OCI-LY3 (cell line): ENCODE results near the gene LMO2.

Source experiments
- H2AFZ ChIP-seq: fragments of 200-600, 300-600 bp; shearing (Covaris generic); 2 replicates; pipeline ENCODE4 v1.6.0; 2014; ENCODE audit warnings: antibody characterized with exemption, low read depth, low read length
- H3K27ac ChIP-seq: fragments of 200-600, 300-600 bp; sonication (generic); 2 replicates; pipeline ENCODE4 v1.5.1; 2014; ENCODE audit warnings: mild to moderate bottlenecking, low read length, moderate library complexity, mixed read lengths
- H3K27me3 ChIP-seq: fragments of 200-600, 300-600 bp; sonication (generic); 2 replicates; pipeline ENCODE4 v1.6.1; 2014; ENCODE audit warnings: low read depth, low read length, mixed read lengths
- H3K36me3 ChIP-seq: fragments of 200-600, 300-600 bp; sonication (generic); replicated peaks from 2 replicates; pipeline ENCODE3; 2014; ENCODE audit warnings: low read depth, low read length, mixed read lengths
- H3K4me1 ChIP-seq: fragments of 300-600, 200-600 bp; sonication (generic); 2 replicates; pipeline ENCODE4 v1.6.1; 2014; ENCODE audit warnings: low read length, mixed read lengths
- H3K4me2 ChIP-seq: fragments of 200-600, 300-600 bp; sonication (generic); 2 replicates; pipeline ENCODE4 v1.6.1; 2014; ENCODE audit warnings: low read length, mixed read lengths
- H3K4me3 ChIP-seq: fragments of 300-600, 200-600 bp; sonication (generic); 2 replicates; pipeline ENCODE4 v1.5.1; 2014; ENCODE audit warnings: antibody characterized with exemption, mild to moderate bottlenecking, low read length, moderate library complexity
- H3K79me2 ChIP-seq: fragments of 300-600, 200-600 bp; shearing (Covaris generic); 2 replicates; pipeline ENCODE4 v1.6.1; 2014; ENCODE audit warnings: mild to moderate bottlenecking, low read length, mixed read lengths
- H3K9ac ChIP-seq: fragments of 300-600, 200-600 bp; shearing (Covaris generic); 2 replicates; pipeline ENCODE4 v1.6.0; 2014; ENCODE audit warnings: mild to moderate bottlenecking, low read length, moderate library complexity
- H3K9me3 ChIP-seq: fragments of 200-600, 300-600 bp; shearing (Covaris generic); 2 replicates; pipeline ENCODE4 v1.6.1; 2014; ENCODE audit warnings: low read length, mixed read lengths; ENCODE audit not compliant: insufficient read depth
- H4K20me1 ChIP-seq: fragments of 200-600, 300-600 bp; sonication (generic); 2 replicates; pipeline ENCODE4 v1.6.1; 2016; ENCODE audit warnings: low read length, mixed read lengths; ENCODE audit not compliant: insufficient read depth
- EZH2phosphoT487 ChIP-seq: fragments of 200-600 bp; shearing (Covaris generic); IDR thresholded peaks from 2 replicates; pipeline ENCODE4 v1.6.1; 2018; ENCODE audit warnings: antibody characterized with exemption, mixed run types, low read depth
- TF ChIP-seq, protein P1 (sequence below): fragments of 200-600, 300-600 bp; sonication (generic); IDR thresholded peaks from 2 replicates; pipeline ENCODE4 v1.5.1; 2014; ENCODE audit warnings: antibody characterized with exemption, low read length, low read depth

The LMO2 gene

DNA sequence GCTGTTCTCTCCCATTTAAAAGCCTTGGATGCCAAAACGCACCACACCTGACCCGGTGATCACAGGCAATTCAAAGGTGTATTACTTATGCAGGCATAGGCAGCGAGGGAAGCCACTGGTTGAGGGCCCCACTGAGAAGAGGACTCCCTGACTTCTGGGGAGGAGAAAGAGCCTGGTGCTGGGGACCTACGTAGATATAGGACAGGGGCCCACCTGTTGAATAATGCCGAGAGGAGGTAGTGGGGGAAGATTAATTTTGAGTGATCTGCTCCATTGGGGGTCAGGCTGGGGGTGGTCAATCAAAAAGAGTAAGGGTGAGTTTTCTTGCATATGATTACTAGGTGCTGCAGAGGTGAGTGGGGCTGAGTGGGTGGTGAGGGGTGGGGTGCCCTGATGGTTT lies 7.8 kb downstream of the LMO2 start:
- Histone ChIP-seq H3K4me1 (no peaks in the 10 kb centered on the region), H3K79me2 (no peaks in the 10 kb centered on the region), H3K4me3 (no peak overlapping the region), H3K27ac (no peak overlapping the region), H3K9ac (no peak overlapping the region), H3K27me3 (peaks cover 49% of the 10 kb centered on the region), H3K36me3 (no peaks in the 10 kb centered on the region), H2AFZ (no peak overlapping the region), H3K9me3 (no peaks in the 10 kb centered on the region), H4K20me1 (no peaks in the 10 kb centered on the region), H3K4me2 (no peak overlapping the region)
- no peak for TF ChIP-seq EZH2phosphoT487
- TF ChIP-seq, protein P1, sequence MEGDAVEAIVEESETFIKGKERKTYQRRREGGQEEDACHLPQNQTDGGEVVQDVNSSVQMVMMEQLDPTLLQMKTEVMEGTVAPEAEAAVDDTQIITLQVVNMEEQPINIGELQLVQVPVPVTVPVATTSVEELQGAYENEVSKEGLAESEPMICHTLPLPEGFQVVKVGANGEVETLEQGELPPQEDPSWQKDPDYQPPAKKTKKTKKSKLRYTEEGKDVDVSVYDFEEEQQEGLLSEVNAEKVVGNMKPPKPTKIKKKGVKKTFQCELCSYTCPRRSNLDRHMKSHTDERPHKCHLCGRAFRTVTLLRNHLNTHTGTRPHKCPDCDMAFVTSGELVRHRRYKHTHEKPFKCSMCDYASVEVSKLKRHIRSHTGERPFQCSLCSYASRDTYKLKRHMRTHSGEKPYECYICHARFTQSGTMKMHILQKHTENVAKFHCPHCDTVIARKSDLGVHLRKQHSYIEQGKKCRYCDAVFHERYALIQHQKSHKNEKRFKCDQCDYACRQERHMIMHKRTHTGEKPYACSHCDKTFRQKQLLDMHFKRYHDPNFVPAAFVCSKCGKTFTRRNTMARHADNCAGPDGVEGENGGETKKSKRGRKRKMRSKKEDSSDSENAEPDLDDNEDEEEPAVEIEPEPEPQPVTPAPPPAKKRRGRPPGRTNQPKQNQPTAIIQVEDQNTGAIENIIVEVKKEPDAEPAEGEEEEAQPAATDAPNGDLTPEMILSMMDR: no peak

DNA sequence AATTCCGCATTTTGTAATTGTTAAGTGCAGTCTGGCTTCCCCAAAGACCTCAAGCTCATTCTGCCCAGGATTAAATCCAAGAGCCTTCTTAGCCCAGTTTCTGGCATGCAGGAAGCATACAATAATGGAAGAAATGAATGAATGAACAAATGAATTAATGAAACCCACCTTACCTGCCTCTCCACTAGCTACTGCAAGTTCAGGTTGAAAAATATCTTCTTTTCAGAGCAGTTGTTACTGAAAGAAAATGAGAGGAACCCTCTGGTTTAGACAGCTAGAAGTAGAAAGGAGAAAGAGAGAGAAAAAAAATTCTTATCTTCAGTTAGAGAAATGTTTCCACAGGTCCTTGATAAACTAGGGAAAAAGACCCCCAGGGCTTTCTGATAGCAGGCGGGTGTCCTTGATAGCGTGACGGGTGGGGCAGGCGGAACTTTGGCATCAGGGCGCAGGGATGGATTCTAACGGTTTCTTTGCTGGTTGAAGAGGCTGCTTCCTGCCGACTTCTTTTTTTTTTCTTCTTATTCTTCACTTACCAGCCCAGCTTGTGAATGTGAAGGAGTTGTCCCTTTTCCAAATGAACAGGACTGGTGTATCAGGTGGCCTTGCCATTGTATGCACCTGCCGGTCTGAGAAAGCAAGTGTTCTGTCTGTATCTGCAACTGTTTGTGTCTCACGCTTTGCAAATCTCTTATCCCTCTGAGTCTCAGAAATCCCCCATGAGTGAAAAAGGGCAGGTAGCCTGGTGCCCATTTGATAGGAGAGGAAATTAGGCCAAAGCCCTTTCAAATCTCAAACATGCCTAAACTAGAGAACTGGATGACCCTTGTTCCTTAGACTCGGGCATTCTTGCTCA lies 10.0 kb downstream of the LMO2 start:
- H3K36me3 ChIP-seq: no peaks in the 10 kb centered on the region
- H3K27ac ChIP-seq: no peak overlapping the region
- peaks cover 57% of the 10 kb centered on the region for H3K27me3 ChIP-seq
- TF ChIP-seq EZH2phosphoT487: no peak
- TF ChIP-seq, protein P1: no peak
- H3K4me3 ChIP-seq: no peak overlapping the region
- no peak overlapping the region for H2AFZ ChIP-seq
- H3K4me2 ChIP-seq: no peak overlapping the region
- H3K4me1 ChIP-seq: no peaks in the 10 kb centered on the region
- H3K9ac ChIP-seq: no peak overlapping the region
- H4K20me1 ChIP-seq: no peaks in the 10 kb centered on the region
- H3K79me2 ChIP-seq: no peaks in the 10 kb centered on the region
- H3K9me3 ChIP-seq: no peaks in the 10 kb centered on the region

DNA sequence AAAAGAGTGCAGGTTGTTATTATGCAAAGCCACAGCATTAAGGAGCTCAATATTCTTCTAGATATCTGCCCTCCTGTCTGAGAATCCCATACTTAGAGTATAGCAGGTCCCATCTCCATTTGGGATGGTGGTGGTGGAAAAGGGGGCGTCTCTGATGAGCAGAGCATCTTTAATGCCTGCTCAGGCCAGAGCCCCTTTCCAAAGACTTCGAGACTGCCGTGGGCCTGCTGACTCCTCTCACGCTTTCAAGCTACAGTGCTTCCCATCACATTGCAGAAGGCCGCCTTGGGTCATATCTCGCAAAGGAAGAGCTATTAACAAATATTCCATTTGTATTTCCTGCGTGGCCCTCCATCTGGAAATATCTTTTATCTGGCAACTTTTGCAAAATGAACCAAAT lies 10.9 kb downstream of the LMO2 start:
- Histone ChIP-seq H3K79me2 (no peaks in the 10 kb centered on the region), H3K4me1 (no peaks in the 10 kb centered on the region), H3K4me3 (no peak overlapping the region), H3K9me3 (no peaks in the 10 kb centered on the region), H2AFZ (no peak overlapping the region), H3K27me3 (peaks cover 59% of the 10 kb centered on the region), H3K36me3 (no peaks in the 10 kb centered on the region), H3K27ac (no peak overlapping the region), H3K9ac (no peak overlapping the region), H3K4me2 (no peak overlapping the region), H4K20me1 (no peaks in the 10 kb centered on the region)
- TF ChIP-seq, protein P1: no peak
- no peak for TF ChIP-seq EZH2phosphoT487

DNA sequence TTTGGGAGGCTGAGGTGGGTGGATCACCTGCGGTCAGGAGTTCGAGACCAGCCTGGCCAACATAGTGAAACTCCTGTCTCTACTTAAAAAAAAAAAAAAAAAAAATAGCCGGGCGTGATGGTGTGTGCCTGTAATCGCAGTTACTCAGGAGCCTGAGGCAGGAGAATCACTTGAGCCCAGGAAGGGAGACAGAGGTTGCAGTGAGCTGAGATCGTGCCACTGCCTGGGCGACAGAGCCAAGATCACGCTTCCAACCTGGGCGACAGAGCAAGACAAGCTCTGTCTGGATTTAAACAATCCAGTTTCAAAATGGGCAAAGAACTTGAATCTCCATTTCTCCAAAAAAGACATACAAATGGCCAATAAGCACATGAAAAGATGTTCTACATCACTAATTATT lies 12.5 kb downstream of the LMO2 start:
- Histone ChIP-seq H3K4me3 (no peak overlapping the region), H4K20me1 (no peaks in the 10 kb centered on the region), H3K79me2 (no peaks in the 10 kb centered on the region), H3K27me3 (peaks cover 63% of the 10 kb centered on the region), H3K4me1 (no peaks in the 10 kb centered on the region), H3K9ac (no peak overlapping the region), H3K4me2 (no peak overlapping the region), H3K36me3 (no peaks in the 10 kb centered on the region), H3K27ac (no peak overlapping the region), H3K9me3 (no peaks in the 10 kb centered on the region), H2AFZ (no peak overlapping the region)
- TF ChIP-seq, protein P1: no peak
- TF ChIP-seq EZH2phosphoT487: no peak
